GM11168 (cell line): ENCODE results near the gene APMAP.

ENCODE experiments used
- in situ Hi-C: fragments of 300-500 bp; cut with MboI; formaldehyde crosslinking; loops from one replicate; pipeline ENCODE4 v1.12.0; 2022; ENCODE audit warnings: low sequenced_read_pairs; ENCODE audit not compliant: unreplicated experiment

The APMAP gene

GRCh38 chr20:25009218-25010145 lies 16.9 kb upstream of the APMAP start:
- in situ Hi-C loops: loop anchor here (25.0 kb wide), 1 partner anchor 178 kb away; the partner anchor contains the start of gene ENTPD6

GRCh38 chr20:25008388-25009217 lies 16.1 kb upstream of the APMAP start:
- in situ Hi-C loops: loop anchor here (25.0 kb wide), 1 partner anchor 179 kb away; the partner anchor contains the start of gene ENTPD6

GRCh38 chr20:25007491-25008305 lies 15.1 kb upstream of the APMAP start:
- in situ Hi-C loops: loop anchor here (25.0 kb wide), 1 partner anchor 180 kb away; the partner anchor contains the start of gene ENTPD6

- in situ Hi-C loops: loop anchor here (25.0 kb wide), 1 partner anchor 181 kb away; the partner anchor contains the start of gene ENTPD6
These were observed 14.0 kb upstream of the APMAP start for GRCh38 chr20:25006431-25007167.

- in situ Hi-C loops: loop anchor here (25.0 kb wide), 1 partner anchor 182 kb away; the partner anchor contains the start of gene ENTPD6
These were observed 13.1 kb upstream of the APMAP start for GRCh38 chr20:25005661-25006060.

- in situ Hi-C loops: loop anchor here (25.0 kb wide), 1 partner anchor 182 kb away; the partner anchor contains the start of gene ENTPD6
These were observed 12.7 kb upstream of the APMAP start for GRCh38 chr20:25005220-25005619.

- in situ Hi-C loops: loop anchor here (5.0 to 25.0 kb wide), 2 partner anchors 49 to 184 kb away; partner anchors contain the start of gene ENTPD6
These were observed 10.5 kb upstream of the APMAP start for GRCh38 chr20:25003002-25003401.

- in situ Hi-C loops: loop anchor here (5.0 to 25.0 kb wide), 2 partner anchors 51 to 186 kb away; partner anchors contain the start of gene ENTPD6
These were observed 8.8 kb upstream of the APMAP start for GRCh38 chr20:25001323-25001722.

GRCh38 chr20:25000268-25000801 lies 7.8 kb upstream of the APMAP start:
- in situ Hi-C loops: loop anchor here (5.0 to 25.0 kb wide), 2 partner anchors 52 to 187 kb away; partner anchors contain the start of gene ENTPD6

- in situ Hi-C loops: loop anchor here (10.0 kb wide), 1 partner anchor 405 kb away; the partner anchor contains the start of gene GINS1
These were observed 7.0 kb upstream of the APMAP start for GRCh38 chr20:24999568-24999967.

GRCh38 chr20:24998631-24999445 lies 6.3 kb upstream of the APMAP start:
- in situ Hi-C loops: loop anchor here (10.0 kb wide), 1 partner anchor 406 kb away; the partner anchor contains the start of gene GINS1

- in situ Hi-C loops: loop anchor here (10.0 kb wide), 1 partner anchor 407 kb away; the partner anchor contains the start of gene GINS1
These were observed 5.6 kb upstream of the APMAP start for GRCh38 chr20:24998121-24998520.

GRCh38 chr20:24996449-24997377 lies 4.2 kb upstream of the APMAP start:
- in situ Hi-C loops: loop anchor here (10.0 kb wide), 1 partner anchor 408 kb away; the partner anchor contains the start of gene GINS1

- in situ Hi-C loops: loop anchor here (10.0 kb wide), 1 partner anchor 409 kb away; the partner anchor contains the start of gene GINS1
These were observed 3.3 kb upstream of the APMAP start for GRCh38 chr20:24995741-24996448.
